PFSK-1 (cell line): ENCODE measurements around the gene ABI2.

Experiments
- POLR2AphosphoS5 ChIP-seq: IDR thresholded peaks from 2 replicates; pipeline ENCODE4 v1.6.1; 2012; ENCODE audit warnings: low read depth, mild to moderate bottlenecking, control low read depth, low read length, moderate library complexity
- REST ChIP-seq, 2 experiments: IDR thresholded peaks; 2 replicates each; pipeline versions ENCODE4 v1.6.1 to v1.8.0; 2011 to 2012; ENCODE audit warnings: low read depth in 2 of 2, low read length in 2 of 2, control low read depth in 1 of 2, inconsistent platforms in 1 of 2, mild to moderate bottlenecking in 1 of 2, moderate library complexity in 1 of 2; ENCODE audit not compliant: insufficient read depth in 1 of 2
- SIN3A ChIP-seq: IDR thresholded peaks from 2 replicates; pipeline ENCODE4 v1.6.1; 2012; ENCODE audit warnings: mild to moderate bottlenecking, low read length, moderate library complexity, borderline replicate concordance; ENCODE audit not compliant: insufficient read depth
- TAF1 ChIP-seq: IDR thresholded peaks from 2 replicates; pipeline ENCODE4 v1.6.1; 2012; ENCODE audit warnings: low read length, control low read depth, borderline replicate concordance; ENCODE audit not compliant: insufficient read depth

GRCh38 chr2:203476881-203477280 is 148.7 kb downstream of the ABI2 start:
- TF ChIP-seq POLR2AphosphoS5 (no peak), TAF1 (no peak), REST (IDR thresholded peaks at IDR 0.05; ENCODE audit: insufficient read depth in 1 of 2, low read depth in 2 of 2, low read length in 2 of 2) (no peak), SIN3A (no peak)
